WTC11 (cell line): Measurements from ENCODE around the gene NNT.

Experiments
- CTCF ChIP-seq: fragments of 200-600 bp; IDR thresholded peaks from 2 replicates; pipeline ENCODE4 v1.8.0; 2022; ENCODE audit warnings: antibody characterized with exemption
- KAT7 ChIP-seq: sonication (generic); formaldehyde crosslinking; IDR thresholded peaks from 2 replicates; pipeline ENCODE4 v1.8.1; 2023; ENCODE audit warnings: missing genetic modification reagents, mild to moderate bottlenecking, borderline replicate concordance
- NR2C2 ChIP-seq: sonication (generic); formaldehyde crosslinking; IDR thresholded peaks from 2 replicates; pipeline ENCODE4 v1.8.0; 2022; ENCODE audit warnings: mild to moderate bottlenecking, missing genetic modification reagents
- RELA ChIP-seq: sonication (generic); formaldehyde crosslinking; IDR thresholded peaks from 2 replicates; pipeline ENCODE4 v1.8.1; 2022; ENCODE audit warnings: missing genetic modification reagents, mild to moderate bottlenecking, borderline replicate concordance
- ZNF512 ChIP-seq: sonication (generic); formaldehyde crosslinking; IDR thresholded peaks from 2 replicates; pipeline ENCODE4 v1.8.1; 2022; ENCODE audit warnings: missing genetic modification reagents, borderline replicate concordance

GRCh38 chr5:43623048-43623680 is 20.2 kb downstream of the NNT start:
- TF ChIP-seq KAT7 (CRISPR knock-in tag) (no peak), NR2C2 (CRISPR knock-in tag) (no peak), ZNF512 (CRISPR knock-in tag) (no peak), RELA (no peak), CTCF (no peak)
